NCI-H146 (cell line): ENCODE data around the gene S100A5.
A peak's percentile ranks its signal among the peaks of the same experiment; 100 is the strongest.
"Not testable (repeated sequence)": the region's sequence is repeated elsewhere in the genome, so short reads cannot be mapped to it uniquely, and the experiment has no call there.

Source experiments
- DNase-seq: peaks from one replicate; lab custom pipeline; 2025; lab: John Stamatoyannopoulos, UW

The S100A5 gene

DNA sequence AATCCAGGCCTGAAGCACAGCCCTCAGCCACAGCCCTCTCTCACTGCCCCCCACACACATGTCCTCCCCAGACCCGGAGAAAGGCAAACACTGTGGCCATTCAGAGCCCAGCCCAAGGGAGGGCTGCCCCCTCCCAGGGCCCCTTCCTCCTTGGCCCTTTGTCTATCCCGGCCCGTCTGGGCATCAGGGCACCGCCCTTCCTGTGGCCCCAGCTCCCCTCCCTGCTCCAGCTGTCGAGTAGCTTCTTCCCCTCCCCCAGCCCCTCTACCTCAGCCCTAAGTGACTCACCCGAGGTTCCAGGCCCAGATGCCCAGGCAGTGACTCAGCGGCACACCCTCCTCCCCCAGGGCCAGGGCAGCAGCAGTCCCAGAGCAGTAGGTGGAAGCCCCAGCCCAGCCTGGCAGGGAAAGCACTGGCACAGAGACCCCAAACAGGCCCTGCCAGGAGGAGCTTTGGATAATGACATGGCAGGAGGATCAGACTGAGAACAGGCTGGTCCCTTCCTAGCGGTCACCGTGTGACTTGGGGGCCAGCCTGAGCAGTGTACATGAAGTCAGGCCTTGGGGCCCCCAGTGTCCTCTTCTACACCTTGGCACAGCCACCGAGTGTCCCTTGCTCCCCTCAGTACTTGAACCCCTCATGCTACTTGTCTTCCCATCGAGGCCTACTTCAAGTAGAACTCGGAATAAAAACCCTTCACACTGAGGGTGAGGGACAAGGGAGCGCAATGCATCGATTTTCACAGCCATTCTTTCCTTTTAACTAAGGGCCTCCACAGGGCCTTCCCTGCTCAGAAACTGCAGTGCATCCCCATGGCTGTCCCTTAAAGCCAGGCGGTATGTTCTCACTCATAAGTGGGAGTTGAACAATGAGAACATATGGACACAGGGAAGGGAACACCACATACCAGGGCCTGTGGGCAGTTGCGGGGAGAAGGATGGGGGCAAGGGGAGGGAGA lies 26.0 kb upstream of the S100A5 start:
- DNase-seq = peak; percentile 72

DNA sequence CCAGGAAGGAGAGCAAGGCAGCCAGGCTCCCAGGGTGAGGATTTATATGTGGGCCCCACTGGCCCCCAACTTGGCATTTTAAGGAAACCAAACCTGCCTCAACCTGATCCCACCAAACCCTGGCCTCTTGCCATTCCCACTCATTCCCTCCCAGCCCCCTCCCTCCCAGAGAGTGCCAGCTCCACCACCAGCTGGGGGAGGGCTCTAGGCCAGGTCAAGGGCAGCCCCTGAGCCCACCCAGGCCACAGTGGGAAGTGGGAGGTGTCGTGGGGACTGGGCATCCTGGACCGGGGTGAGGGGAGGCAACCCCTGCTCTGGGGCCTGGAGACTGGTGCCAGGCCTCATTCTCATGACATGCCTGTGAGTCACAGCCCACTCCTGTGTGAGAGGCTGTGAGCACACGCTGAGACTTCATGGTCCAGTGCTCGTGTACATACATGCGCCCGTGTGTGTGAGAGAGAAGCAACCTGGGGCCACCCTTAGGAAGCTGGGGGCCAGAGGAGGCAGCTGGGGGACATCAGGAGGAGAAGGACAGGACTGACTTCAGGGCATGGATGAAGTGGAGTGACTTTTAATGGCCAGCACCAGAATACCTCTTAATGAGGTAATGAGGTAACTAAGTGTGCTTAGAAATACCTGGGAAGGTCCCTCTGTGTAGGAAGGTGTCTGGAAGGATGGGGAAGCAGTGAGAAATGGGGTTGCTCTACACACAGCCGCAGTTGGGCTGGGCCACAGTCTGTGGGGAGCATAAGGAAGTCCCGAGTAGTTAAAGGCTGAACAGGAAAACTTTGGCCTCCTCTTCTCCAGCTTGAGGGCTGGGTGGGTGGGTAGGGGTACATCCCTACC lies 25.0 kb upstream of the S100A5 start, which contains the start of gene S100A2:
Gene S100A2, minus strand, starts transcription at position 316 of the 846 bp plus-strand sequence. CDS start 1,967 bp downstream, outside the sequence.
- peak; percentile 11 for DNase-seq

DNA sequence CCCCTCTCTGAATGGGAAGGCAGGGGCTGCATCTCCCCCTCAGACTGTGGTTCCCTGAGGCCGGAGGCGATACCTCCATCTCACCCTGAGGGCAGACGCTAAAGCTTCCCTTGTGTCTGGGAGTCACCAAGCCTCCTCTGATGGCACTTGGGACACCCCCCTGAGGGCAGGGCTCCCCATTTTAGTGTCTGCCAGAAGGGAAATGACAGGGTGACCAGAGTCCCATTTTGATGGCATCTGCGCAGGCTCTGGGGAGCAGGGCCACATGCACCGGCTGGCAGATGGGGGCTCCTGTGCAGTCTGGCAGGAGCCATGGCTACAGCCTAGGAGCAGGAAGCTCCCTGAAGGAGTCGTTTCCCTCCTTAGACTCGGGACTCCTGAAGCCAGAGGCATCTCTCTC lies 23.3 kb upstream of the S100A5 start:
- DNase-seq = no peak

DNA sequence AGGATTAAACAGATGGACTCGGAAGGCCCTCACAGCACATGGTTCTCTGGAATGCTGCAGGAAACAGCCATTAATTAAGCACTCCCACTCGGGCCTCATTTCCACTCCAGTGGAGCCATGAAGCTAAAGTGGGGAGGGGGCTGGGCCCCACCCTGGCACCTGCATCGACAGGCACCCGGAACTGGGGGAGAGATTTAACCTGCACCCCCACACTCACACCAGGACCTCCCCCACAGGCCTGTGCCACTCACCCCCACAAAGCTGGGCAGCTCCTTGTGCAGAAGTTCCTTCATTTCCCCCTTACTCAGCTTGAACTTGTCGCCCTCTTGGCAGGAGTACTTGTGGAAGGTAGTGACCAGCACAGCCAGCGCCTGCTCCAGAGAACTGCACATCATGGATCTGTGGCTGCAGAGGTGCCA lies 22.8 kb upstream of the S100A5 start:
- no peak for DNase-seq

DNA sequence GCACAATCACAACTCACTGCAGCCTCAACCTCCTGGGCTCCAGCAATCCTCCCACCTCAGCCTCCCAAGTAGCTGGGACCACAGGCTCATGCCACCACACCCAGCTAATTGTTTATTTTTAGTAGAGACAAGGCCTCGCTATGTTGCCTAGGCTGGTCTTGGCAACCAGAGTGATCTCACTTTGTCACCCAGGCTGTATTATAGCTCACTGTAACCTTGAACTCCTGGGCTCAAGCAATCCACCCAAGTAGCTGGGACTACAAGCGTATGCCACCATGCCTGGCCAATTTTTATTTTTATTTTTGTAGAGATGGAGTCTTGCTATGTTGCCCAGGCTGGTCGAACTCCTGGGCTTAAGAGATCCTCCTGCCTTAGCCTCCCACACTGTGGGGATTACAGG lies 21.3 kb upstream of the S100A5 start:
- DNase-seq = not testable (repeated sequence)

DNA sequence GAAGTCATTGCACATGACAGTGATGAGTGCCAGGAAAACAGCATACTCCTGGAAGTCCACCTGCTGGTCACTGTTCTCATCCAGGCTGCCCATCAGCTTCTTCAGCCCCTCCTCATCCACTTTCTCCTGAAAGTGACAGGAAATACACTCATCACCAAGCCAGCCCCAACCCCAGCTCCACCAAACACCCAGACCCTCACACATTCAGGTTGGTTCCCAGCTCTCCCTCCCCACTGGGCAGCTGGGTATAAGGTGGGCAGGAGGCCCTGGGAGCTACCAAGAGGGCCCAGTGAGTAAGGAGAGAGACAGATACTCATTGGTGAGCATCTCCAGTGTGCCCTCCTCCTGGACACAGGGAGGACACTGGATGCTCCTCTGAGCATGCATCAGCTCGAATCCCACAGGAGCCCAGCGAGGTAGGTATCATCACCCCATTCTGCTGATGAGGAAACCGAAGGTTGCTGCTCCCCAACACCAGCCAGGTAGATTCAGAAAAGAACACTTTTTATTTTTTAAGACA lies 20.8 kb upstream of the S100A5 start:
- DNase-seq = peak; percentile 6

DNA sequence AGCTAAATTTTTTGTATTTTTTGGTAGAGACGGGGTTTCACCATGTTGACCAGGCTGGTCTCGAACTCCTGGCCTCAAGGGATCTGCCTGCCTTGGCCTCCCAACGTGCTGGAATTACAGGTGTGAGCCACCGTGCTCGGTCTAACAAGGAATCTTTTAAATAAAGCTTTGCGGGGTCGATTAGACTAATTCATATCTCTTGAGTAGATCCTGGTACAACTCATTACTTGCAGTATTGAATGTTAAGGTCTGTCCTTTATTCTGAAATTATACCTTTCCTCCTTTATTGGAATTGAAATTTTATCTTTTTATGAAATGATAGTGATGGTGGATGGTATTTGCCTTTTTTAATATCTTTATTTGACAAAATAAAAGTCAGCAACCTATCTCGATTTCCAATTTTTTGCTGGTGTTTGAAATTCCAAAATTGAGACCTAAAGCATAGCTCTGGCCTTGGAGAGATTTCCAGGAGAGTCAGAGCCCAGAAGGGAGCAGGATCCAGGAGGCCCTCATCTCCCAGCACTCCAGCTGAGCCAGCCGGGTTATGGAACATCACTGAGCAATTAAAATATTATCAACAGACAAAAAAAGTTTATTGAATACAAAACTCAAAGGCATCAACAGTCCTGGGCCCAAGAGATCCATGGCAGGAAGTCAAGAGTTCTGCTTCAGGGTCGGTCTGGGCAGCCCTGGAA lies 20.2 kb upstream of the S100A5 start:
- DNase-seq = no peak

DNA sequence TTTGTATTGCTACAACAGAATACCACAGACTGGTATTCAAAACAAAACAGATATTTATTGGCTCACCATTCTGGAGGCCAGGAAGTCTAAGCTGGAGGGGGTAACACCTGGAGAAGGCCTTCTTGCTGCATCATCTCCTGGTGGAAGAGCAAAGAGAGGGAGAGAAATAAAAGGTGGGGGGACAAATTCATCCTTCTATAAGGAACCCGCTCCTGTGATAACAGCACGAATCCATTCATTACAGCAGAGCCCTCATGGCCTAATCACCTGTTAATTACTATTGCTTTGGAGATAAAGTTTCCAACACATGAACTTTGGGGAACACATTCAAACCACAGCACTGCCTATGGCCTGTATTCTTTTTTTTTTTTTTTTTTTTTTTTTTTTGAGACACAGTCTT lies 19.5 kb upstream of the S100A5 start:
- DNase-seq = no peak

DNA sequence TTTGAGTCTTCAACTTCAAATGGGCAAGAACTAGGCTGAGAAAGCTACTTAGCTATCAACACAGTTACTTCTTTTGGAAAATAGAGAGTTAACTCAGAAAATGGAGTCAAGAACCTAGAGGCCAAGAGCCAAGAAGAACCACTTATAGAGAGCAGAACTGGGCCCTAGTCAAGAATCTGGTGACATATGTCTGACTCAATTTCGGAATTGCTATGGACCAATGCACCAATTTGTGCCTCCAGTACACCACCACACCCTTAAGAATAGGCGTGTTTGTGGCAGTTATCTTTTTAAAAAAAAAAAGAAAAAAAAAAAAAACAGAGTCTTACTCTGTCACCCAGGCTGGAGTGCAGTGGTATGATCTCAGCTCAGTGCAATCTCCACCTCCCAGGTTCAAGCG lies 17.1 kb upstream of the S100A5 start:
- DNase-seq = no peak

DNA sequence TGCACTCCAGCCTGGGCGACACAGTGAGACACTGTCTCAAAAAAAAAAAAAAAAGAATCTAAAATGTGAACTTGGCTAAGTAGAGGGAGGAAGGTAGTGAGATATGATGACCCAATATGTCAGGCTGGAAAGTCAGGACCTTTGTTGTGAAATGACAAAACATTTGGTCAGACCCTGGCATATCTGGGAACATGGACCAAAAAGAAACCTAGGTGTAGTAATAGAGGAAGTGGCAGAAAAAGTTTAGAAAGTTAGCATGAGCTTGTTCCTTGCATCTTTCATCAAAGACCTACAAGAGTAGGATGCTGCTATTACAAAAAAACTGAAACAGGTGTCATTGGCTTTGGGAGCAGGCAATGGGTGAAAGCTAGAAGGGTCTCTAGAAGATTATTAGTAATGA lies 15.6 kb upstream of the S100A5 start:
- DNase-seq = no peak

DNA sequence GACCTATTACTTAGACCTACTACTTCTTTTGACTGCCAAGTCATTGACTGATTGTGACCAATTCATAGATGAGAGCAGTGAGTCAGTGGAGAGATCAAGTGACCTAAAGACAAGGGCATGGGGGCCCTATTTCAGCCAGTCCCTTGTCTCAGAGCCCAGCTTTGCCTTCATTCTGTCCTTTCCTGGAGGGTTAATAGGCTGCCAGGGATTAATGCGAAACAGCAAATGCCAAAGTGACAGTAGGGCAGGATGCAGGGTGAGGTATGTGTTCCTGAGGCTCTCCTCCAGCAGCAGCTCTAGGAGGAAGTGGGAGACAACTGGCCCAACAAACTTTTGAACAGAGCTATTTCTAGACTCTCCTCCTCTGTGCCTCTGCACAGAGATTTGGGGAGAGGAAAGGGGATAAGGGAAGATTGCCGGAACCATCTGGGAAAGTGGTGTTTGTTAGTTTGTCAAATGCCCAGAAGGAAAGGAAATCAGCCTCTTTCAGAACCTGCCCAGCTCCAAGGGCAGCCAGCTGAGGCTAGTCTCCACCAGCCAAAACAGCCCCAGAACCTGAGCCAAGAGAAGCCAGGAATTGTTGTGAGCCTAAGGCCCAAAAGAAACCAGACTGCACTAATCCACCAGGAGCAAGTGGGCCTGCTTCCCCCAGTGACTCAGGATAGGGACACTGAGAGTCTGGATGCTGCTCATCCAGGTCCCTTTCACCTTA lies 13.3 kb upstream of the S100A5 start:
- DNase-seq = no peak

DNA sequence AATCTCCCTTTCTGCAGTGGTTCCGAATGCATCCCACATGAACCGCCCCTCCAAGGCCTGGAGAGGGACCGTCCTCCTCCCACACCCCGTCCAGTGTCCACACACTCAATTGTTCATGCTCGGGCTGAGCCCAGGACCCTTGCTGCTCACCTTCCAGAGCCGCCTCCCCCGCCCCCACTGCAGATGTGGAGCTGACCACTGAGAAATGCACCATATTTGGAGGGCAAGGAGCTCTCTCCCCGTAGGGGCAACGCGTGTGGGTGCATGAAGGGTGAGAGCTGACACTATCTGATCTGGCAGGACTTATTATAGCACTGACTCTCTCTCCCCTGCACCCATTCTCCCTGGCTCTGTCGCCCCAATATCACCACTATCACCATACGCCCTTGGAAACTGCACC lies 12.4 kb upstream of the S100A5 start:
- no peak for DNase-seq

DNA sequence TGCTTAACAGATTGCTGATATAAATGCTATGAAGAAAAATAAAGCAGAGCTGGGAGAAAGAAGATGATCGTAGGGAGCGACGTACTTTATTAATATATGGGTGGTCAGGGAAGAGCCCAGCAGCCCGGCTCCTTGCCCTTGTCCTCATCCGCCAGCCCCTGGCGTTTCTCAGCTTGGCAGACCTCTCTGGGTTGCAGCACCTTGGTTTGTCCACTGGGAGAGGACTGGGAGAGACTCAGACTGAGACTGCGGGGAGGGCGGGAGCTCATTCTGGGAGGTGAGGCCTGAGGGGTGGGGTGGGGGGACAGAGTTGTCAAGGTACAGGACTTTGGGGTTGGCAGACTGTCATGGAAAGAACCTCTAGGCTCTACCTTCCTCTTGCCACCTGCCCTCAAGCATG lies 11.6 kb upstream of the S100A5 start:
- DNase-seq = no peak

DNA sequence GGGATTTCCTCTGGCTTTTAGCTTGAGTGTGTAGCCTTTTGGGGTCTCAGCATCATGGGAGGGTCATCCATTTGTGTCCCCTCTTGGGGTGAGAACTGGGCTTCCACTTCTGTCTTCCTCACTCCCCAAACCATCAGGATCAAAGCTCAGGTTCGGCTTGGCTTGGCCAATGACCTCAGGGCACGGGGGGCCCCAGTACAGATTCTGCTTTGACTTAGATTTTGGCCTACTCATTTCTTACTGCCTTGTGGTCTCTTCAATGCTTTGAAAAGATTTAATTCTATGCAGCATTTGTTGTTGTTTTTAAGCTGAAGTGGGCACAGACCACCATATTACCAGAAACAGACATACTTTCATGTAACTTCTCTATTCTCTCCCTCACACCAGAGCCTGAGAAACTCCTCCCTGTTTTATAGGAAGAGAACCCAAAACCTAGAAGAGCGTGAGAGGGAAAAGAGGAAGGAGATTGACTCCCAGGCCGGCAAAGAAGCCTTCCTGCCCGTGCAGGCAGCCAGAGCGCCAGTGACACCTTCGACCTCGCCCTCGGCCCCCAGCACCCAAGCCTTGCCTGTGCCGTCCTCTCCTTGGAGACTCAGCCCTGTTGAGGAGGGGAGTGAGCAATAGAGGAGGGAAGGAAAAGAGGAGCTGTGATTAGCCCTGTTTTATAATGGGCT lies 10.2 kb upstream of the S100A5 start:
- DNase-seq = no peak

DNA sequence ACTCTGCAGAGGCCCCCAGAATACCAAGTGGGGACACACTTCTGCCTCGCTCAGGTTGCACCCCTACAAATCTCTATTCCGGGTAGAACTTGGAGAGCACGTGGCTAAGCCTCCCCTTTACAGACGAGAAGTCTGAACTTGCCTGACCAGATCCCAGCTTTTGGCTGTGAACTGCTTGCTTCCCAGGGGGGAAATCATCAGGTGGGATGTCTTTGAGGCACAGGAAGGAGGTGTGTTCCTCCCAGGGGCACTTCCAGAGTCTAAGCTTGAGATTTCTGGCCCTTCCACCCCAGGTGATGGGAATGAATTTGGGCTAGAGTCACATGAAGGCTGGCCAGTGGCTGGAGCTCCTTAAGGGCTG lies 9.6 kb upstream of the S100A5 start:
- no peak for DNase-seq

DNA sequence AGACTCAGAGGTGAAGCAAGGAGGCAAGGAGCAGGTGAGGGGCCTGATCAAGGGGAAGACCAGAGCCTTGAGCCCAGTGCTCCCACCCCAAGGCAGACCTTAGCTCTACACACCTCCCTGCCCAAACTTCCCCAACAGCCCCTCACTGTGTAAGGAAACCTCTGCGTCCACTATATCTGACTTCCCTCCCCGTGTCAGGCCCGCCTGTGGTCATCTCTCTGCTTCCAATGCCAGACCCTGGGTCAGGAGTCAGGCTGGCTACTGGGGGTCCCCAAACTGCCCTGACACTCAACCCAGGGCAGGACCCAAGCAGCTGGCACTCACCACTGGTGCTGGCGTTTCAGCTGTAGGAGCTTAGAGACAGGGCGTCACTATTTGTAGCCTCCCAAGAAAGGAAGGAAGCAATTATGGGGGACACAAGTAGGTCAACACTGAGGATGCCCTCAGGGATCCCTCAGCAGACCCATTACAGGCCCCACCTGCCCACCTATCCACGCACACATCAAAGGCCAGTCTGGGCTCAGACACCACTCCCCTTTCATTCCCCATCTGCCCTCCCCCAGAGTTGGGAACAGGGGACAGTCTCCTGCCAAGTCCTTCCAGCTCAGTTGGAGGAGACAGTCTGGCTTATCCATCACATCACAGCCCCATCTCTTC lies 9.1 kb upstream of the S100A5 start:
- DNase-seq = peak; percentile 52

DNA sequence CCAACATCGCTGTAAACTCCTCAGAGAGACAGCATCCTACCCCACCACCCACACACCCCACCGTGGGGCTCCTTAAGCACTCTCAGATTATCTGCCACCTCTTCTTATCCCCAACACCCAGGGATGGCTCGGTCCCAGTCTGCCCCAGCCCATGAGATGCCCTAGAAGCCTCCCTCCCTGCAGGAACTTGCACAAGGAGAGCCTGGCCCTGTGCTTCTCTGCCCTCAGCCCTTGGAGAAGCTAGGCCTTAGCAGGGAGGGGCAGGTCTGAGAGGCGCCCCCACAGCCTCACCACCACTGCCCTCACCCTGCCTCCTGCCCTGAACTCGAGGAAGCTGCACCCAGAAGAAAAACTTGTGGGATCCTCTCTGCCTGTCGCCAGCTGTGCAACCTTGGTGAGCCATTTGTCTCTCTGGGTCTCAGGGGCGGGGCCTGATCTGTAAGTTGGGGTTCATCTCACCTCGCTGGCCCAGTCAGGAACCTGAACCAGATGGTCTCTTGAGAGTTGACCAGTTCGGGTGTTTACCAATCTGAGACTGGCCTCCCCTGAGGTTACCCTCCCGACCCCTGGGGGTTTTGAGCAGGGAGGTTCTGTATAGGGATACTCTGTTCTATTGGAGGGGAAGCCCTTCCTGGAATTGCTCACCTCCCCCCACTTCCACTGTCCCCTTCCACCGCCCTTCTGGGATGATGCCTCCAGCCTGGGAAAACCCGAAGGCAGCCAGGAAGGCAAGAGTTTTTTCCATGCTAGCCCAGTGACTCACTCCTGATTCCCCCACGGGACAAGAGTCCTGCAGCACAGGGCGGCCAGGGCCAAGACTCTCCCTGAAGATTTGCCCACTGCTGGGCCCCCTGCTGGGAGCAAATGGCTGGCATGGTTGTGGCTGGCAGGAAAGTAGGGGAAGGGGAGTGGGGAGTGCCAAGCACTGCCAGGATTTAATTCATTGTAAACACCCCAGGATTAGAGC lies 8.3 kb upstream of the S100A5 start, which contains the start of gene S100A3:
Gene S100A3, minus strand, starts transcription at position 537 of the 967 bp plus-strand sequence. CDS start 773 bp downstream, outside the sequence.
- no peak for DNase-seq

DNA sequence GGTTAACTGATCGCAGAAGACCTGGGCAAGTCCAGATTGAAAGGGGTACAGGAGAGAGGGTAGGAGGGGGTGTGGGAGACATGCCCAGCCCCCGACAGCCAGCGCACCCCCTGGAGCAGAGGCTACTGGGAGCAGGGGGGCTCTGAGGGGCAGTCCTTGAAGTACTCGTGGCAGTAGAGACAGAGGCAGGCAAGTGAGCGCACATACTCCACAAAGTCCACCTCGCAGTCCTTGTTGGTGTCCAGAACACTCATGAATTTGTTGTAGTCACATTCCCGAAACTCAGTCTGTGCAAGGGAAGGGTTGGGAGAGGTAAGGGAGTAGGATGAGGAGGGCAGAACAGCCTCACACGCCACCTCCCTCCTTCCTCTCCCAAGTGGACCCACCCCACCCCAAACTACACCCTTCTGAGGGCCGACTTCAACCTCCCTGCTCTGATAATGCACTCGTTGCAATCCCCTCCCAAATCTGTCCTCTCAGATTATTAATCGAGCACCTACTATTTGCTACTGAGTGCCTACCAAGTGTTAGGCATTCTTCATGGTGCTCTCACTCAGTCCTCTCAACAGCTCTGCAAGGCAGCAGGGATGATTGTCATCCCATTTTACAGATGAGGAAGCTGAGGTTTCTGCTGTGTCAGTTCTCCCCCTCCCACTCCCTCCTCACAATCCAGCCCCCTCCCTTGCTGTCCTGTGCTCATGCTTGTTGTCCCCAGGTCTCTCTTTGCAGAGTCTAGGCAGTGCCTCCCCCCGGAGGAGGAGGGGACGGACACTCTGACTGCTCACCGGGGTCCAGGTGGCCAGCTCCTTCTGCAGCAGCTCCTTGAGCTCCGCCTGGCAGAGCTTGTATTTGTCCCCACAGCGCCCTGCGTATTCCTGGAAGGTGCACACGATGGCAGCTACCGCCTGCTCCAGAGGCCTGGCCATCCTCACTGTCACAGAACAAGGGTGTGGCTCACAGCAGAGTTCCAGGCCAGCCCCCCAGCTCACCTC lies 7.1 kb upstream of the S100A5 start:
- DNase-seq = no peak
